Measurements from ENCODE around the gene DHX30. TPM values are rescaled to one million over a fixed set of nuclear protein-coding genes. Genes with fewer than 3 reads are reported as not detected.
A peak's percentile ranks its signal among the peaks of the same experiment; 100 is the strongest.

Gene DHX30
- total RNA-seq, 1 experiment from 2014 or later: 75.7 TPM

DNA sequence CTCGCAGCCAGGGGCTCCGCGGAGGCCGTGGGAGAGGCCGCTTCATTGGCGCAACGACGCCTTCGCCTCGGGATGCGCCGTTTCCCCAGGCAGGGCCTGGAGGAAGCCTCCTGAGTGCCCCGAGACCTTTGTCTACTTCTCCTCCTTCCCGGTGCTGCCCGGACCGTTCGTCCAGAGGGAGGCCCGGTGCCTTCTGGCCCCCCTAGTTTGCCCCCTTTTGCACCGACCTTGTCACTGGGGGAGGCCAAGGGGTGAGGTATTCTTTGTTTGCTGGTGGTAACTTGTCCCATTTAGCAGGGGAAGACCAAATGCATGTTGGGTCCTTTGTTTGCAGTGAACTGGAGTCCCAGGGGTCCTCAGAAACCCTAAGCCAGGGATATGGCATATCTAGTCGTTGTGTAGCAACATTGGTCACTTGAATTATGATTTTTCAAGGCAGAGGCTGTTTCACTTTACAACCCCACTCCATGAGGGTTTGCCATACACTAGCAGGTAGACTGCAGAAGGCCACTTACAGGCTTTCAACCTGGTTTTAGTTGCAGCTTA is 615 bp downstream of the DHX30 start:
- Histone ChIP-seq H3K4me1 (peaks cover 15% of the 10 kb centered on the region), H3K9me3 (no peaks in the 10 kb centered on the region), H3K36me3 (ENCODE audit: control insufficient read depth, insufficient read depth, low read length) (no peaks in the 10 kb centered on the region), H3K27me3 (replicated peaks; ENCODE audit: control insufficient read depth, insufficient read depth, low read length) (no peaks in the 10 kb centered on the region), H3K4me3 (ENCODE audit: low read depth, low read length) (peak overlapping the region; percentile 50)
- H3K4me1 Mint-ChIP-seq (ENCODE audit: low read depth, unreplicated experiment): peaks cover 6% of the 10 kb centered on the region
- H3K36me3 Mint-ChIP-seq (ENCODE audit: insufficient read depth, unreplicated experiment): peaks cover 12% of the 10 kb centered on the region
- no peak for DNase-seq
- TF ChIP-seq, protein P1, sequence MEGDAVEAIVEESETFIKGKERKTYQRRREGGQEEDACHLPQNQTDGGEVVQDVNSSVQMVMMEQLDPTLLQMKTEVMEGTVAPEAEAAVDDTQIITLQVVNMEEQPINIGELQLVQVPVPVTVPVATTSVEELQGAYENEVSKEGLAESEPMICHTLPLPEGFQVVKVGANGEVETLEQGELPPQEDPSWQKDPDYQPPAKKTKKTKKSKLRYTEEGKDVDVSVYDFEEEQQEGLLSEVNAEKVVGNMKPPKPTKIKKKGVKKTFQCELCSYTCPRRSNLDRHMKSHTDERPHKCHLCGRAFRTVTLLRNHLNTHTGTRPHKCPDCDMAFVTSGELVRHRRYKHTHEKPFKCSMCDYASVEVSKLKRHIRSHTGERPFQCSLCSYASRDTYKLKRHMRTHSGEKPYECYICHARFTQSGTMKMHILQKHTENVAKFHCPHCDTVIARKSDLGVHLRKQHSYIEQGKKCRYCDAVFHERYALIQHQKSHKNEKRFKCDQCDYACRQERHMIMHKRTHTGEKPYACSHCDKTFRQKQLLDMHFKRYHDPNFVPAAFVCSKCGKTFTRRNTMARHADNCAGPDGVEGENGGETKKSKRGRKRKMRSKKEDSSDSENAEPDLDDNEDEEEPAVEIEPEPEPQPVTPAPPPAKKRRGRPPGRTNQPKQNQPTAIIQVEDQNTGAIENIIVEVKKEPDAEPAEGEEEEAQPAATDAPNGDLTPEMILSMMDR (IDR thresholded peaks at IDR 0.05; ENCODE audit: insufficient read depth in 1 of 2, low read depth in 1 of 2, low read length in 1 of 2, severe bottlenecking in 1 of 2, unreplicated experiment in 1 of 2): no peak
- no TSS peak for BruUV-seq (replicated peaks)
- peak overlapping the region; percentile 89 for H3K4me3 Mint-ChIP-seq (ENCODE audit: unreplicated experiment)
- no peaks in the 10 kb centered on the region for H3K27me3 Mint-ChIP-seq (ENCODE audit: insufficient read depth, unreplicated experiment)
- intact Hi-C loops (cut with micrococcal nuclease; ENCODE audit: unreplicated experiment): loop anchor here (2.0 kb wide), 1 partner anchor 21 kb away; no protein-coding TSS in a partner anchor
- CTCF ChIA-PET: no interaction called here
- POLR2A ChIA-PET: no interaction called here
- H3K9me3 Mint-ChIP-seq (ENCODE audit: unreplicated experiment): no peaks in the 10 kb centered on the region
- peak overlapping the region; percentile 92 for H3K27ac Mint-ChIP-seq (ENCODE audit: unreplicated experiment)

DNA sequence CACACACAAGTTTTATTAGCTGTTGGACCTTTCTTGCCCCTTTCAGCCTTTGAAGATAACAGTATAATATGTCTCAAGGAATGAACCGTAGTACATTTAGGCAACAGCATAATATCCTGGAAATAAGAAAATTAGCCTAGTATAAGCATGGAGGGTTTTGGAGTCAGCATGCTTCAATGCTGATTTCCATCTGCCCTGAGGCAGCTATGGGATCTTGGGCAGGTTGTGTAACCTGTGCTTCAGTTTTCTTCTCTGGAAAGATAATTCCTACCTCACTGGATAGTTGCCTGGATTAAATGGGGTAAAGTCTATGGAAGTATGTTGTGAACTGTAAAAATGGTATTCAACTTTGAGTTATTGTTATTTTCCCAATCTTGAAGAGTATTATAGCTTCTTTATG is 1.6 kb downstream of the DHX30 start:
- no peaks in the 10 kb centered on the region for H3K27me3 Mint-ChIP-seq (ENCODE audit: insufficient read depth, unreplicated experiment)
- Histone ChIP-seq H3K27me3 (replicated peaks; ENCODE audit: control insufficient read depth, insufficient read depth, low read length) (no peaks in the 10 kb centered on the region), H3K4me1 (peaks cover 15% of the 10 kb centered on the region), H3K4me3 (ENCODE audit: low read depth, low read length) (no peak overlapping the region), H3K9me3 (no peaks in the 10 kb centered on the region), H3K36me3 (ENCODE audit: control insufficient read depth, insufficient read depth, low read length) (no peaks in the 10 kb centered on the region)
- ChIA-PET POLR2A (no interaction called here), CTCF (interaction anchor here (1.6 kb wide), 1 partner anchor 20 kb away, joined by 8 read pairs; no protein-coding TSS in a partner anchor)
- intact Hi-C loops (cut with micrococcal nuclease; ENCODE audit: unreplicated experiment): no loop called here
- TF ChIP-seq, protein P1 (IDR thresholded peaks at IDR 0.05; ENCODE audit: insufficient read depth in 1 of 2, low read depth in 1 of 2, low read length in 1 of 2, severe bottlenecking in 1 of 2, unreplicated experiment in 1 of 2): no peak
- DNase-seq: no peak
- H3K27ac Mint-ChIP-seq (ENCODE audit: unreplicated experiment): no peak overlapping the region
- H3K4me3 Mint-ChIP-seq (ENCODE audit: unreplicated experiment): peak overlapping the region; percentile 89
- peaks cover 17% of the 10 kb centered on the region for H3K36me3 Mint-ChIP-seq (ENCODE audit: insufficient read depth, unreplicated experiment)
- no peaks in the 10 kb centered on the region for H3K9me3 Mint-ChIP-seq (ENCODE audit: unreplicated experiment)
- H3K4me1 Mint-ChIP-seq (ENCODE audit: low read depth, unreplicated experiment): peaks cover 6% of the 10 kb centered on the region
- BruUV-seq (replicated peaks): no TSS peak

DNA sequence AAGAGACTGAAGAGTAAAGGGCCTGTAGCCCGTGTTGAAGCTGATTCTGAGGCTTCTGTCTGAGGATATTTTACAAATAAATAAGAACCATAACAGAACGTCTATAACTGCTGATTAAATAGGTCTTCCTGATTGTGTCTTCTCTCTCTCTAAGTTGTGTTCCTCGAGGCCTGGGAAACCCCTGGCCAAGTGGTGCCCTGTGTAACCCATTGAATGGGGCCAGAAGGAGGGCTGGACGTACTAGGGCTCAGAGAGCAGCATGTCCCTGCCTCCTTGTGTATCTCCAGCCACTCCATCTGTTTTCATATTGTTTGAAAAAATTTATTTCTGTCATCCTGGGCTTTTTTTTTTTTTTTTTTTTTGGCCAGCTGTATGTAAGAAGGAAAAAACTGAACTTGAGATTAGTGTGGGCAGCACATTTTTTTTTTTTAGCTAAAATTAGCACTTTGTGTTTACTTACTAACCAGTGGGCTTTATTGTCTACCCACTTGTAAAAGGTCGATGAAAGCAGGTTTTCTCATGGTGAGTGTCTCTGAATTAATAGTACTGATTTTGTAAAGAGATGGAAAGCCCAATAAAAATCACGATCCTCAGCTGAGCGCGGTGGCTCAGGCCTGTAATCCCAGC is 10.7 kb downstream of the DHX30 start:
- no peak overlapping the region for H3K27ac Mint-ChIP-seq (ENCODE audit: unreplicated experiment)
- Histone ChIP-seq H3K27me3 (replicated peaks; ENCODE audit: control insufficient read depth, insufficient read depth, low read length) (no peaks in the 10 kb centered on the region), H3K4me3 (ENCODE audit: low read depth, low read length) (no peak overlapping the region), H3K9me3 (no peaks in the 10 kb centered on the region), H3K36me3 (ENCODE audit: control insufficient read depth, insufficient read depth, low read length) (no peaks in the 10 kb centered on the region), H3K4me1 (no peaks in the 10 kb centered on the region)
- no peak for DNase-seq
- no TSS peak for BruUV-seq (replicated peaks)
- TF ChIP-seq, protein P1 (IDR thresholded peaks at IDR 0.05; ENCODE audit: insufficient read depth in 1 of 2, low read depth in 1 of 2, low read length in 1 of 2, severe bottlenecking in 1 of 2, unreplicated experiment in 1 of 2): no peak
- no peaks in the 10 kb centered on the region for H3K4me1 Mint-ChIP-seq (ENCODE audit: low read depth, unreplicated experiment)
- peaks cover 23% of the 10 kb centered on the region for H3K36me3 Mint-ChIP-seq (ENCODE audit: insufficient read depth, unreplicated experiment)
- intact Hi-C loops (cut with micrococcal nuclease; ENCODE audit: unreplicated experiment): no loop called here
- no peaks in the 10 kb centered on the region for H3K9me3 Mint-ChIP-seq (ENCODE audit: unreplicated experiment)
- no peak overlapping the region for H3K4me3 Mint-ChIP-seq (ENCODE audit: unreplicated experiment)
- no peaks in the 10 kb centered on the region for H3K27me3 Mint-ChIP-seq (ENCODE audit: insufficient read depth, unreplicated experiment)
- ChIA-PET POLR2A (interaction anchor here (0.7 kb wide), 1 partner anchor 420 kb away, joined by 4 read pairs; no protein-coding TSS in a partner anchor), CTCF (no interaction called here)

All from Caco-2 (cell line).